Fibroblast of lung (primary cell): ENCODE measurements around the gene STIMATE.

Experiments
- CTCF ChIP-seq, 2 donors: IDR thresholded peaks in 1 of 2; conservative IDR thresholded peaks in 1 of 2; 1 replicate in 1 of 2; 2 replicates in 1 of 2; pipeline ENCODE4 v1.5.1; 2011 to 2012; ENCODE audit warnings: low read length in 2 of 2, control low read depth in 1 of 2, inconsistent platforms in 1 of 2, low read depth in 1 of 2, mild to moderate bottlenecking in 1 of 2
- EZH2 ChIP-seq: IDR thresholded peaks from 2 replicates; pipeline ENCODE4 v1.5.1; 2012; ENCODE audit warnings: low read length, control low read depth, mild to moderate bottlenecking; ENCODE audit errors: missing control alignments

DNA sequence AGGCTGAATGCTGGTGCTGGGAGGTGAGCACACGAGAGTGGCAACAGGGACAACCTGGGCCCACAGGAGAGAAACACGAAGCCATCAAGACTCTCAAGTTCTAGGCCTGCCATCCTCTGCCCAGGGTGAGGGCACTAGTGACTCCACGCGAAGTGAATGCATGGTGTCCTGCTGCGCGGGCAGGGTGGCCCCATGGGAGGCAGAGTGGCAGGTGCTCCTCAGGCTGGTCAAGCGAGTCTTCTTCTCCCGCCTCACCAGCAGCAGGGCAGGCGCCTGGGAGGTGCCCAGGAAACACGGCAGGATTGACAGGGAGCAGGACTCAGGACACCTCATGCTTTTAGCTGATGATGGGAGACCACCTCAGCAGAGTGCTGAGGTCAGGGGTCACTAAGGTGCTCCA, 26.9 kb downstream of the STIMATE start:
- TF ChIP-seq EZH2 (no peak), CTCF (conservative IDR thresholded peaks at IDR 0.05 in 1 of 2, IDR thresholded peaks at IDR 0.05 in 1 of 2; ENCODE audit: low read depth in 1 of 2, low read length in 2 of 2) (no peak)
